Measurements from ENCODE around the gene DIDO1.

DNA sequence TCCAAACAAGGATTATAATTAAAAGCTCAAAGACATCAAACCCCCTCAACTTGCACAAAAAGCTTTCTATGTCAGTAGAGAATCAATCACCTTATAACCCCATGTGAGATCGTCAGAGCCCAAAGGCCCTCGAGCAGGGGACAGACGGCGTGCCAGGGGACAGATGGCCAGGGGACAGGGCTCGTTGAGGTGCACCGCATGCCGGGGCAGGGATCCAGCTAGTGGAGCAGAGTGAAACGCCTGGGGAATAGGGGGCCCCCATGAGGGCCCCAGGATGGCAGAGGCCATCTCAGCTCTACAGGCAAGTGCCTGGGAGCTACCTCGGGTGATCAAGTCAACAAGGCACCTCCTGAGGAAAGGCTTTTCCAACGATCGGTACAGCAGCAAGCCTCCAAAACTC is 28.6 kb downstream of the DIDO1 start:
- no peak for TF ChIP-seq EZH2 (IDR thresholded peaks at IDR 0.05; ENCODE audit: low read length, missing control alignments)
- TF ChIP-seq CTCF (conservative IDR thresholded peaks at IDR 0.05 in 1 of 2, IDR thresholded peaks at IDR 0.05 in 1 of 2; ENCODE audit: low read depth in 1 of 2, low read length in 2 of 2), result no peak
